ENCODE measurements around the gene EFHB.
"Not testable (repeated sequence)": the region's sequence is repeated elsewhere in the genome, so short reads cannot be mapped to it uniquely, and the experiment has no call there.

The EFHB gene, protein sequence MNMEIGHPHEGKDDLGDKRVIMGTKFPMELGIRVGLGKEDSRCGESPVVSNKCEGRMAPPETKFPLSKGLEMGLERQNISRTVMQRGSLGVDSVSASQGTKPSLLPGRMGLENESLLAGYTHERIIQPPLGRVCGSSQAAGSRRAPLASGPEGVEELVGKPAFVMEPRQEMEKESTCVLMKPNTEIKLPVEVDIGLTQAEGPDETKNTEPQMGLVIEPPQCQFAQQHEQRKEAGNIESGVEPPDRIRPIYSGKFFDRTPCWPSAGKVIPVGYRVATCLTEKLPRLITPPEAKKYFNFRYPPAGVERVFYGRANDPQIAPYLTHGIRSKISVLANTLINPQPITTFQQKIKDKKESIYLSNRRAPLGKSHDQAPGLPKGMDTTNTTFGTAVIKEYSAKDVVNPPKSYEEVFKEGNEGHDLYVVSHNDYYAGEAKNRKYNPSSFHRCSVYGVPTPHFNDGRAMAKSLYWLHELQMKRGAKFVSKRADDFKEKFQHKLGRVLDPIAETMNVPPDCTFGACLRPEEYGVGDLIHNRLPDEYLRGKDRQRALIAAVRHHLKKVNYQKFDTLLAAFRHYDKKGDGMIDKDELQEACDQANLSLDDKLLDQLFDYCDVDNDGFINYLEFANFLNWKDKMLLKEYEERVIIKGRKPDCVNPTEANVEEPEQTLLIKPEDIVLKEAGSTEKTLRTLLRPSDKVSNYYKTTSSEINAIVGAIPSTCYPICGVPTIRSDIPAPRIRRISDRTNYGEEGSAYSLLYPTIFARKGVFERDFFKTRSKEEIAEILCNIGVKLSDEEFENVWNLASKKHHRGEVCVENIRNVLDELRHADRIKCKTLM

DNA sequence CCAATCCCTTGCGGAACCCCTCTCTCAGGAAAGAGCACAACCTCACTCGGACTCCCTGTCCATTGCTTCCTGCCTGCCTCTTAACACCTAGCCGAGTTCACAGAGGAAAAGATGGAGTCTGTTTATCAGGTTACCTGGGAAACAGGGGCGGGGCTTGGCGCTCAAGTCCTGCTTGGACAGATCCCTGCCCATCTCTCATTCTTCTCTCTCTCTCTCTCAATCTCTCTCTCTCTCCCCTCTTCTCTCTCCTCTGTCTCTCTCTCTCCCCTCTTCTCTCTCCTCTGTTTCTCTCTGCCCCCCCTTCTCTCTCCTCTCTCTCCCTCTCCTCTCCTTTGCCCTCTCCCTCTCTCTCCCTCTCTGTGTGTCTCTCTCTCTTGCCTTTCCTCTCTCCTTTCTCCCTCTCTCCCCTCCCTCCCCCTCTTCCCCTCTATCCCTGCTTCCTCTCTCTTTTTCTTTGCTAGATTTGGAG lies at the start of gene EFHB:
Gene EFHB, minus strand, starts transcription at position 120 of the 469 bp plus-strand sequence. CDS start 199 bp downstream, outside the sequence.
- DNase-seq, result peak; percentile 46 to 54

DNA sequence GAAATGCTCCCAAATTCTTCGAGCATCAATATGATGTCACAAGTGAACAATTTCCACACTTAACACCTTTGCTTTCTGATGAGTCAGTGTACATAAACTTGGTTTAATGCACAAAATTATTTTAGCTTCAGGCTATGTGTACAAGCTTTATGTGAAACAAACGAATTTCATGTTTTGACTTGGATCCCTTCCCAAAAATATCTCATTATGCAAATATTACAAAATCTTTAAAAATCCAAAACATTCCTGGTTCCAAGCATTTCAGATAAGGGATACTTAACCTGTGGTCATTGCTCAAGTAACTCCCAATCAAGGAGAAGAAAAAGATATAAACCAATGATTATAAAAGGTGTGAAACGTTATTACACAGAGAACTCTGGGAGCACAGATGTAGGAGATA lies 38.0 kb upstream of the EFHB start:
- DNase-seq, result no peak

DNA sequence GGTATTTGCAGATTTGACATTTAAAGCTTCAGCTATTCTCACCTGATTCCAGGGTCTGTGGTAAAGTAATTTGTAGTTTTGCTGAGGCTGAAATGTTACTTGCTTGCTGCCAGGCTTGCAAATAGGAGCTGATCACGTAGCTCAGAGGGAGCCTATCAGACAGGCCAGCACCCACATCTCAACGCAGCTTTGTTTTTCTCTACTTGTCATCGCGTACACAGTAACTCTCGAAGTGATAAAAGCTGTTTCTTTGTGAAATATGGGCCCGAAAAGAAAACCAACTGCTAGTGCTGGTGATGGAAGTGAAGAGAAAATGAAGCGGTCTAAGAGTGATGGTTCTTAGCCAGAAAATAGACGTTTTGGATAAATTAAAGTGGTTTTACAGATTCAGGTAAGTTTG lies 36.3 kb upstream of the EFHB start:
- no peak for DNase-seq

DNA sequence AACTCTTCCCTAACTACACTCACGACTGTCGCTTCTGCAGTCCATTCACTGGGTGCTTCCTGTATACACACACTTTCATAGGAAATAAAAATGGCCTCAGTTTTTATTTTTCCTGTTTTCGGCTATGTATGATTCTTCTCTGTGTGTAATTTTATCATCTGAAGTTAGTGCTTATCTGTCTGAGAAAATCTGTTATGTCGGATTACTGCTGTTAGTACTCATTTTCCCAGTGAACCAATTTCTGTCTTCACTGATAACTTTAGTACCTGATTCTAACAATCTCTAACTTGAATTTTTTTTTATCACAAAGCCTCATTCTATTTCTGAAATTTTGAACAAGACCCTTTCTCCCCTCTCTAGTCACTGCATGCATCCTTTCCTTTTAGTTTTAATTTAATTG lies 33.8 kb upstream of the EFHB start:
- no peak for DNase-seq

DNA sequence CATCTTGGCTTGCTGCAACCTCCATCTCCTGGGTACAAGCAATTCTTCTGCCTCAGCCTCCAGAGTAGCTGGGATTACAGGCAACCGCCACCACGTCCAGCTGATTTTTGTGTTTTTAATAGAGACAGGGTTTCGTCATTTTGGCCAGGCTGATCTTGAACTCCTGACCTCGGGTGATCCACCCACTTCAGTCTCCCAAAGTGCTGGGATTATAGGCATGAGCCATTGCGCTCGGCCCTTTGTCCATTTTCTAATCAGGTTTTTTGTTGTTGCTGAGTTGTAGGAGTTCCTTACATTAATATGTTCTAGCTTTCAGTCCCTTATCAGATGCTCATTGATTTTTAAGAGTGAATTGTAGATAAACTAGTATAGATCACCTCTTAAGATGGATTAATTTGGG lies 33.2 kb upstream of the EFHB start:
- no peak for DNase-seq

DNA sequence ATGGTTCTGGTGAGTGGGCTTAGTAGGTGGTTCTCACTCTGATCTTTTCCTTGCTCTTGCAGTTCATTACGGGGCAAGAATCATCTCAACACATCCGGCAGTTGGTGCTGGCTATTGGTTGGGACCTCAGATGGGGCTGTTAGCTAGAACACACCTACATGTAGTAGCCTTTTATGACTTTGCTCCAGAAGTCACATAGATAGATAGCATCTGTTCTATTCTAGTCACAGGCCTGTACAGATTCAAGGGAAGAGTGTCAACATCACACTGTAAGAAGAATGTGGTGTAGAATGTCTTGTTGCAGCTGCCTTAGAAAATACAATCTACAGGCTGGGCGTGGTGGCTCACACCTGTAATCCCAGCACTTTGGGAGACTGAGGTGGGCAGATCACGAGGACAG lies 27.9 kb upstream of the EFHB start:
- DNase-seq, result no peak

DNA sequence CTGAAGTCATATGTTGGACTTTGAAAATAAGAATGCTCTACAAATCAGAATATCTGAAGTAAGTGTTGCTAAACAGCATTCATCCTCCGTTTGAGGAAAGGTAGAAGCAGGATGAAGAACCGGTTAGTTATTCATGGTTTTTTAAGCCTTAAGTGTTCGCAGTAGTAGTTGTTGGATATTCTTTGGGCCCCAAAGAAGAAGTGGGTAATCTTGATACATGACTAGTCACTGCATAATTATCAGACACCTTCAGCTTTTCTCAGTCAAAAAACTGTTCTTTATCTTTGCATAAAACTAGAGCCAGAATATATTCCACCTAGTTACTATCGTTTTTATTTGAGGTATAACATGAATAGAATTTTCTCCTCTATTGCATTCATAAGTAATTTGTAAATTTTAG lies 26.7 kb upstream of the EFHB start:
- DNase-seq, result no peak

DNA sequence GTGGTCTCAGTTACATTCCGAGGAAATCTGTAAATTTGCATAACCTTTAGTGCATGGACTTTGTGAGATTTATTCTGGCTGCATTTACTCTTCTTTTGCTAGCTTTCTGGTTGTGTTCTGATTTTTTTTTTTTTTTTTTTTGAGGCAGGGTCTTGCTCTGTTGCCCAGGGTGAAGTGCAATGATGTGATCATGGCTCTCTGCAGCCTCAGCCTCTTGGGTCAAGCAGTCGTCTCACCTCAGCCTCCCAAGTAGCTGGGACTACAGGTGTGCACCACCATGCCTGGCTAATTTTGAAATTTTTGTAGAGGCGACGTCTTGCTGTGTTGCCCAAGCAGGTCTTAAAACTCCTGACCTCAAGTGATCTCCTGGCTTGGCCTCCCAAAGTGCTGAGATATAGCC lies 25.5 kb upstream of the EFHB start:
- DNase-seq, result no peak

DNA sequence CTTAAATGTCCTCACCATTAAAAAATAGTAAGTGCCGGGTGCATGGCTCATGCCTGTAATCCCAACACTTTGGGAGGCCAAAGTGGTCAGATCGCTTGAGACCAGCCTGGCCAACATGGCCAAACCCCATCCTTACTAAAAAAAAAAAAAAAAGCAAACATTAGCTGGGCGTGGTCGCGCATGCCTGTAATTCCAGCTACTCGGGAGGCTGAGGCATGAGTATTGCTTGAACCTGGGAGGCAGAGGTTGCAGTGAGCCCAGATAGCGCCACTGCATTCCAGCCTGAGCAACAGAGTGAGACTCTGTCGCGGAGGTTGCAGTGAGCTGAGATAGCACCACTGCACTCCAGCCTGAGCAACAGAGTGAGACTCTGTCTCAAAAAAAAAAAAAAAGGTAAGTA lies 23.3 kb upstream of the EFHB start:
- not testable (repeated sequence) for DNase-seq

DNA sequence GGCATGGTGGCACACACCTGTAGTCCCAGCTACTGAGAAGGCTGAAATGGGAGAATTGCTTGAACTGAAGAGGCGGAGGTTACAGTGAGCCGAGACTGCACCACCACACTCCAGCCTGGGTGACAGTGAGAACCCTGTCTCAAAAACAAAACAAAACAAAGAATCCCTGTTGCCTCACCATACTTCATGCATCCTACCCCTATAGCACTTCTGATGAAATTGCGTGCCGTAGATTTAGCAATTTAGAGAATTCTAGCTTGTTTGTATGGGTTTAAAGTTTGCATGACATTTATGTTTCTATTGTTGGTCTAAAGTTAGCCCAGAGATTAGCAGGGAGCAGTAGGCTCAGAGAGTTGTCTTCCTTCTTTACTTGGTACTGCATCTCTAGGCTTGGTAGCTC lies 20.7 kb upstream of the EFHB start:
- DNase-seq, result no peak

DNA sequence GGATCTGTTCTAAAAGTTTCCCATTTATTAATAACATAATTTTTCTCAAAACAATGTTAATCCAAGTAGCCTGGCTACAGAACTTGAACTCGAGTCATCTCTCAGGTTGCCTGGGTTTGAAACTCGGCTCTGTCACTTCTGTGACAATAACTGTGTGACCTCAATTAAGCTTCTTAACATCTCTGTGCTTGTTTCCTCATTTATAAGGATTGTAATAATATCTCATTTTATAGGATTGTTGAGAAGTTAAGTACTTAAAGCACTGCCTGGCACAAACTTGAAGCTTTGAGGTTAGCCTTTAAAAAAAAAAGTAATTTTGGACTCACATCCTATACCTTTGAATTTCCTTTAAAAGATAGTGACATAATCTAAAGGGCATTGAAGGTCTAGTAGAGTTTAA lies 16.3 kb upstream of the EFHB start:
- DNase-seq, result no peak

DNA sequence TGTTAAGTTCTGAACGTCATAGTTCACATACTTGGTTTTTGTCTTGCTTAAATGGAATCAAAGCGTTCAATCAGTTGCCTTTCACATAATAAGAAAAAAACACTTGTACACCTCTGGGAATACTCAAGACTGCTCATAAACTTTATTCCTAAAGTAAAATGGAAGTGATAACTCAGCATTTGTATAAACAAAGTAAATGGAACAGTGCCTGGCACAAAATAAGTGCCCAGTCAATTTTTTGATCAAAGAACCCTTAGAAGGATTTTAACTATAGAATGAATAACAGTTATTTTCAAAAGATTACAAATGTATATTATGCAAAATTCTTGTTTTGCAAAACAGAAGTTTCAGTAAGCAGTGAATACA lies 14.2 kb upstream of the EFHB start:
- no peak for DNase-seq

DNA sequence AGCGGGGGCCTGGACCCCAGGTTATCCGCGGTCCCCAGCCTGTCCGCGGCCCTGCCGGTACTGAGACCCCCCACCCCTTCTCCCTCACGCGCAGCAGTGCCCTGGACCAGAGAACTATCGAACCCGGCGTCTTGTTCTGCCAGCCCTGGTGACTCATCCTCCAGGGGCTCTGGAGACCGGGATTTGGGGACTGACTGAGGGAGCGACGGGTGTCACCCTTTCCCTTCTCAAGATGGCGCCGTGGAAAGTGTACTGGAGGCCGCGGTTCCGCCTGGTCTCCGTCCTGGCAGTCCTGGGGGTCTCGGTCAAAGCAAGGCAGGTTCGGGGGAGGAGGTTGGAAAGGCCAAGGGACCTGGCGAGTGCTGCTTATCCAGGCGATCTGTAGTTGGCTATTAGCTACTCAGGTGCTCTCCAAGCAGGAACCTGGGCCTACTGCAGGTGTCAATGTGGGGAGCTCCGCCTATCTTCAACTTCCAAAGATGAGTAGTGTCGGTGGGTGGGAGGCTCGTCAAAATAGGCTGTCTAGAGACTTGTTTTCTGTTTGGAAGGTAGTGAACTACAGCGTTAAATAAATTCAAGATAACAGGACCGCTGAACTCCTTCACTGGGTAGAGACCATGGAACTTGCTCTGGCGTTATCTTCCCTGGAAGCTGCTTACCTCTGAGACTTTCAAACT lies 13.7 kb upstream of the EFHB start:
- peak in 1 of 2 experiments; percentile 39 for DNase-seq

DNA sequence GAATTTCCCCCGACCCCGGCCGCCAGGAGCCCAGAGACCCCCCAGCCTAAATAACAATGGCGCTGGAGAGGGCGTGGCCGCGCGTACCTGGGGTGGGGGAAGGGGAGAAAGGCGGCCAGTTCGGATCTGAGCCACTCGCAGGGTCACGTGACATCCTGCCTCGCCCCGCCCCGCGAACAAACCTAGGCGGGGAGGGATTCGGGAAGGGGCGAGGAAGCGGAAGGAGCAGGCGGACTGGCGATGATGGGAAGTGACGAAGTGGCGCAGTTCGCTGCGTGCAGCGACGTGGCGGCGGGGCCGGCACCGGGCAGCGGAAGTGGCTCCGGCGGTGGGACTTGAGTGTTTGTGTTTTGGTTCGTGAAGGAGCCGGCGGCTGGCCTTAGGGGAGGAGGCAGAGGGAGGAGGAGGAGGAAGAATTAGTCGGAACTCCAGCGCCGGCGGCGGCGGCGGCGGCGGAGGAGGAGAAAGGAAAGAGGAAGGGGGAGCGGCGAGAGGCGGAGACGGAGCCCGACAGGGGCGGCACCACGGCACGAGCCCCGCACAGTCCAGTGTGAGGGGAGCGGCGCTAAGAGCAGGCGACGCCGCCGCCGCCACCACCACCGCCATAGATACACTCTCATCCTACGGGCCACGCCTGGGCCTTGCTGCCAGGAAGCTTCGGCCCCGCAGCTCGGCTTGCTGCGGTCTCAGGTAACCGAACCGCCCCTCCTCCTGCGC lies 13.0 kb upstream of the EFHB start, which contains the start of gene RAB5A:
Gene RAB5A, plus strand, starts transcription at position 266 of the 717 bp plus-strand sequence. CDS start 3,802 bp downstream, outside the sequence.
- DNase-seq, result peak; percentile 95 to 96

DNA sequence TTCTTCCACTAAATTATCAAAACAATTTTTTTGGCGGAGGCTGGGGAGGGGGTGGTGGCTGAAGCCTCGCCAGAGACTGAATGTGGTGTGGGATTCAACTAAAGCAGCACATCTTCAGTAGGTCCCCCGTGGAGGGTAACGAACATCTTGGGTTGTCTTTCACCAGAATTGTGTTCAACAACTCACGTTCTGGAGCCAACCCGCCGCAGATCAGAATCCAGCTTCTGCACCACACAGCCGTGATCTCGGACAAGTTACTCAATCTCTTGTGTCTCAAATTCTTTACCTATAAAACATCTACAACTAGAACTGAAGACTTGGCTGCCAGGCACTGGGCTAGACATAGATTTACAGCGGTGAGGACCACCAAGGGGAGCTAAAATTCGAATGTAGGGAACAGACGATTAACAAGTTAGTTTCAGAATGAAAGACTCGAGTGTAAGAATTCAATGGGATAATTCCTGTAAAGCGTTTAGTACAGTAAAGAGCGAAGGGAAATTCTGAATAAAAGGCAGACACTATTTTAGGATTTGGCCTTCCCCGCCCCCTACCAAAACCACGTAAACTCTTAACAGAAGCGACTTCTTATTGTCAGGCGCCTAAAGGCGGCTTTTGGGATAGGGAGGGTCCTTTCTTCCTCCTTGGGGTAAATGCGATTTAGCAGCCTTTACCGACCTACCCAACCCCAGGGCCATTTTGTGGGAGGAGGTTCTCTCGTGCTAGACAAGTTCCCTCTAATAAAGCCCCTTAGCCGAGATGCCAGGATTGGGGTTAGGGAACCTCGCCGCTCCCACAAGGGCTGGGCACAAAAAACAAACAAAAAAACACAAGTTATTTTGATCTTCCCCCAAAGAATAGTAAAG lies 12.2 kb upstream of the EFHB start:
- DNase-seq, result no peak

DNA sequence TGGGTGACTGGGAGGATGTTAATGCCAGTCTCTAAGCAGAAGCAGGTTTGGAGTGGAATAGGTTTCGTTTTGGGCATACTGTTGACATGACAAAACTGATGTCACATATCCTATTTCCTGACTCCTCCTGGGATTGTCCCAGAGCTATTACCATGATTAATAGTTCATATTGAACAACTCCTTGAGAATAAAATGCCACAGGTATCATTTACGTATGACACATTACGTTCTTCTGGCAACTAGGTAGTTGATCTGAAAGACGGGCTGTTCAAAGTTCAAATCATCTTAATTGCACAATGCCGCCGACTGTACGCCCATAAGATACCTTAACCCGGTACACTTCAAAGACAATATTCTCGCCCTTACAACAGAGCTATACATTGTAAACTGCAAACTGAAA lies 11.5 kb upstream of the EFHB start:
- DNase-seq, result peak in 1 of 2 experiments; percentile 8

DNA sequence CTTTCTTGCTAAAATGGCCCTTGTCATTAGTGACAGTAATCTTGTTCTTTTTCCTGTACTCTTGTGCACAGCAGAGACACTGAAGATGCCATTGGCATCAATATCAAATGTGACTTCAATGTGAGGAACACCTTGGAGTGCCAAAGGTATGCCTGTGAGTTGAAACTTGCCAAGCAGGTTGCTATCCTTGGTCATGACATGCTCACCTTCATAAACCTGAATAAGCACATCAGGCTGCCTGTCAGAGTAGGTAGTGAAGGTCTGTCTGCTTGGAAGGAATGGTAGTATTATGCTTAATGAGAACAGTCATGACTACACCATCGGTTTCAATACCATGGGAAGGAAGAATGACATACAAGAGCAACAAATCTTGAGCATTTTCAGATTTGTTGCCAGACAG lies 6.6 kb upstream of the EFHB start:
- no peak for DNase-seq

DNA sequence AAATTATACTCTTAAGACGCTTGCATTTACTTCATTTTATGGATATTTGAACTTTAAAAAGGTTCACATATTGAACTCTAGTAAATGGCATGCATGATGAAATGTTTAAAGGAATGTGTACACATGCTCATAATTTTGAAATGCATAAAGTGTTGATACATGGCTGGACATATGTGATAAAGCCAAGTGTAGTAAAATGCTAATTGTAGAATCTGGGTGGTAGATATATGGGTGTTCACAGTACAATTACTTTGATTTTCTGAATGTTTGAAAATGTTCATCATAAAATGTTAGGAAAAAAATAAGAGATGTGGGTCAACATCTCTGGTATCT lies 4.2 kb upstream of the EFHB start:
- no peak for DNase-seq

DNA sequence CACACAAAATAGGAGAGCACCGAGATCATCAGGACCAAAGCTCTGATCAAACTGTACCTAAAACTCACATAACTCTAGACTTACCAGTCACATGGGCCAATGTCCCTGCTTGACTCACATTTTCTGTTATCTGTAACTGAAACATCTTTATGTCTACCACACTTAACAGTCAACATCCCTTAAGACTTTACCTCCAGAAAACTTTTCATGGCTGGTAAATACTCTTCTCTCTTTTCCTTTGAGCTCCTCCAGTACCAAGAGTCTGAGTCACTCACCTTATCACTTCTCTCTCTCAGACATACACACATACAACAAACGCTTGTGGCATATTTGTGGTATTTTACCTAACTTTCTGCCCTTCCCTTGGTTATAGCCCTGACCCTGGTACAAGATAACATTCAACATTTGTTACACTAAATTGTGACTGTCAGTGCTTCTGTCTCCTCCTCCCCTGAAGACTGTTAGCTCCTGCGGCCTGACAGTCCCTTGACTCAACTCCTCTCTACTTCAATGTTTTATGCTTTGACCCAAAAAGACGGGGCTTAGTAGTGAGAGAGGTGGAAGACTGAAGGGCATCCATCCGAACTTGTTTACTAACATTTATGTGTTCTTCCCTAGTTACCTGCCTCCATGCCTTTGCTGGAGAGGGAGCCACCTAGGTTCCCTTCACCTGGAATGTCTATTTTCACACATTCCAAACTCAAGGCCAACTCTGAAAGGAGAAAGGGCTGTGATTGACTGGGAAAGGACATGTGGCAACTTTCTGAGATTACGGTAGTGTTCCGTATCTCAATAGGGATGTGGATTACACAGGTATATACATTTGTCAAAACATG lies 3.7 kb upstream of the EFHB start:
- no peak for DNase-seq

DNA sequence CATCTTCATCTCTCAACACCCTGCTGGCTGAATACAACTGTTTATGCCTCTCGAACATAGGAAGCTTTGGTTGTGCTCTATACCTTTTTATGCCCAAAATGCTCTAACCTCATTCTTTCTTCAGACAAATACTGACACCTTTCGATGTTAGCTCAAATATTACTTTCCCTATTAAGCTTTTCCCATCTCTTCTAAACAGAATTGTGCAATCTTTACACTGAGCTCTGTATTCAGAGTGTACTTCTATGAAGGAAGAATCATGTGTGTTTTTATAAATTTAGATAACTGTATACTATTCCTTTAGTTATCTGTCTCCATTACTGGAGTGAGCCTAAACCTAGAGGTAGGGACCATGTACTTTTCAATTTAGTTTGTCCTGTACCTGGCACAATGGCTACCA lies 1.6 kb downstream of the EFHB start:
- no peak for DNase-seq

DNA sequence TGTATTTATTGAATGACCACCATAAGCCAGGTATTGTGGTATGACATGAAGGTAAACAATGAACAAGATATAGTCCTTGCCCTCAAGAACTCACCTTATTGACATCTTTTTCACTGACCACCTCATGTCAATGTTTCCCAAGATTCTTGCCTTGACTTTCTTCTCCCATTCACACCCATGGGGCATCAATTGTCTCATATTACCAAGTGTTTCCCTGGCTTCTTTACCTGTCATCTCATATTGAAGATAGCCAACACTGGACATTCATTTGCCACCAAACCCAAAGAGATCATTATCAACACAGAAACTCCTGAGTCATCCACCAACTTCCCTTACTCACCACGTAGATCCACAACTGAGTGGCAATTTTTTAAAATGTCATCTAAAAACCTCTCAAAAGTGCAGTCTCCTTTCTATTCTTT lies 2.2 kb downstream of the EFHB start:
- DNase-seq, result no peak

Measured in SHP77 (cell line).